HG02852 (cell line): ENCODE measurements around the gene TKT.
A peak's percentile ranks its signal among the peaks of the same experiment; 100 is the strongest.
"Not testable (repeated sequence)": the region's sequence is repeated elsewhere in the genome, so short reads cannot be mapped to it uniquely, and the experiment has no call there.

Source experiments
- ATAC-seq: cut with Tn5 transposase; IDR thresholded peaks from one replicate; pipeline ENCODE4 v1.9.1; 2021; ENCODE audit warnings: mild to moderate bottlenecking, moderate library complexity; ENCODE audit not compliant: unreplicated experiment

The TKT gene

GRCh38 chr3:53255775-53256703 lies at the start of gene TKT:
Gene TKT (minus strand): TSS chr3:53256022. CDS start chr3:53255942, 80 bp downstream.
- peak; percentile 60 for ATAC-seq

- ATAC-seq: no peak
These were observed 48.1 kb upstream of the TKT start for GRCh38 chr3:53303957-53304356.

GRCh38 chr3:53303549-53303948 lies 47.7 kb upstream of the TKT start:
- no peak for ATAC-seq

- no peak for ATAC-seq
These were observed 45.0 kb upstream of the TKT start for GRCh38 chr3:53300826-53301225.

- not testable (repeated sequence) for ATAC-seq
These were observed 43.8 kb upstream of the TKT start for GRCh38 chr3:53299611-53300023.

- ATAC-seq: no peak
These were observed 39.6 kb upstream of the TKT start for GRCh38 chr3:53295410-53295809.

GRCh38 chr3:53293867-53294266 lies 38.0 kb upstream of the TKT start:
- ATAC-seq: no peak

GRCh38 chr3:53288214-53288613 lies 32.4 kb upstream of the TKT start:
- ATAC-seq: no peak

- ATAC-seq: no peak
These were observed 31.4 kb upstream of the TKT start for GRCh38 chr3:53287131-53287629.

- no peak for ATAC-seq
These were observed 30.9 kb upstream of the TKT start for GRCh38 chr3:53286727-53287126.

GRCh38 chr3:53282581-53282980 lies 26.8 kb upstream of the TKT start:
- no peak for ATAC-seq

GRCh38 chr3:53278667-53279066 lies 22.8 kb upstream of the TKT start:
- no peak for ATAC-seq

- no peak for ATAC-seq
These were observed 19.2 kb upstream of the TKT start for GRCh38 chr3:53274938-53275605.

- ATAC-seq: no peak
These were observed 17.4 kb upstream of the TKT start for GRCh38 chr3:53273146-53273670.

GRCh38 chr3:53269888-53270880 lies 14.4 kb upstream of the TKT start:
- ATAC-seq: no peak

- not testable (repeated sequence) for ATAC-seq
These were observed 13.4 kb upstream of the TKT start for GRCh38 chr3:53269193-53269592.

- no peak for ATAC-seq
These were observed 11.9 kb upstream of the TKT start for GRCh38 chr3:53267766-53268165.

- no peak for ATAC-seq
These were observed 8.9 kb upstream of the TKT start for GRCh38 chr3:53264718-53265117.

GRCh38 chr3:53263907-53264306 lies 8.1 kb upstream of the TKT start:
- ATAC-seq: no peak

- no peak for ATAC-seq
These were observed 5.9 kb upstream of the TKT start for GRCh38 chr3:53261712-53262111.
